SK-N-MC (cell line): Measurements from ENCODE around the gene BRI3.

Experiments
- EZH2 ChIP-seq: fragments of 200-600 bp; sonication (generic); IDR thresholded peaks from one replicate; pipeline ENCODE4 v1.6.1; 2017; ENCODE audit warnings: antibody characterized with exemption
- POLR2AphosphoS5 ChIP-seq: IDR thresholded peaks from 2 replicates; pipeline ENCODE4 v1.6.1; 2012; ENCODE audit warnings: mild to moderate bottlenecking, low read depth, low read length, borderline replicate concordance

DNA sequence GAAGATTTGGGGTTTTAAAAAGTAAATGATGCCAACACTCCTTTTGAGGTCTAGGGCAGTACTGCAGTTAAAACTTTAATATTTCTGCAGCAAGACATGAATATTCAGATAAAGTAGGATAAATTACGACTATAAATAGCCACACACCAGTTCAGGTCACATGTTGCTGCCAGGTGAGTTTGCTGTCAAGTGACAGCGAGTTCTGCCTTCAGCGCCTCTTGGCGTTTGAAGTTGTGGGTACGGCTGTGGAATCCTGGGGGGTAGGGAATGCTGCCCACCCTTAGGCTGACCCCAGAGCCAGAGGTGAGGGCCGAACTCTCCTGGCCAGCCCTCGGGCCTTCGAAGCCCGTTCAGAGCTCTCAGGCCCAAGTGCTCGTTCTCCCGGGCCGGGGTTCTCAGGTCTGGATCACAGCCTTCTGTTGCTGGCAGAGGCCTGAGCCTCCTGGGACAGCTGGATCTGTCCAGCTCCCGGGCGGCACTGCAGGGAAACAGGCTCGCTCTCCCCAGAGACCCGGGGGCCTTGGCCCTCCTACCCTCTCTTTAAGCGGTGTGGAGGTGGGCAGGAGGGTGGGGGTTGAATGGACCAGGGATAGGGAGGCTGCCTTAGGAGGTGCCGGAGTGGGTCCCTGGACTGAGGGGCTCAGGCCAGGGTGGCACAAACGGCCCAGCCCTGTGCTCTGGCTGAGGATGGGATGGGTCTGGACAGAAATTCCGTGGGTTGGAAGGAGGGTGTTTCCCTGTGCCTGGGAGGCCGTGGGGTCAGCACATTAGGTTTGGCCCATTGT, 5.4 kb downstream of the BRI3 start:
- TF ChIP-seq POLR2AphosphoS5 (no peak), EZH2 (no peak)
